Lung (tissue), 12 donors: Measurements from ENCODE around the gene DLST. TPM values are rescaled to one million over a fixed set of nuclear protein-coding genes. Genes with fewer than 3 reads are reported as not detected.

Experiments
- ATAC-seq: fragments of 200-7000 bp; cut with Tn5 transposase; one replicate; pipeline ENCODE4 v1.9.1; 2020; ENCODE audit warnings: moderate number of reproducible peaks; ENCODE audit not compliant: insufficient read depth, low FRiP score
- DNase-seq, 3 donors: peaks; one replicate each; pipeline ENCODE4 v3.0.0-alpha.2; 2013 to 2017
- H3K27ac ChIP-seq, 2 donors: one replicate each; pipeline ENCODE4 v1.5.1; 2013; ENCODE audit warnings: mild to moderate bottlenecking in 2 of 2, moderate library complexity in 2 of 2, control low read depth in 1 of 2, inconsistent platforms in 1 of 2, low read depth in 1 of 2, low read length in 1 of 2
- H3K27me3 ChIP-seq, 3 donors: one replicate each; pipeline ENCODE4 v1.5.1; 2013; ENCODE audit warnings: low read length in 2 of 3; ENCODE audit not compliant: control insufficient read depth in 3 of 3, insufficient read depth in 3 of 3
- H3K36me3 ChIP-seq, 4 donors: one replicate each; pipeline ENCODE4 v1.5.1; 2013; ENCODE audit warnings: low read length in 4 of 4, mild to moderate bottlenecking in 1 of 4, moderate library complexity in 1 of 4; ENCODE audit not compliant: control insufficient read depth in 4 of 4, insufficient read depth in 4 of 4
- H3K4me1 ChIP-seq, 5 donors: one replicate each; pipeline ENCODE4 v1.5.1; 2013; ENCODE audit warnings: low read length in 5 of 5, mild to moderate bottlenecking in 2 of 5, moderate library complexity in 1 of 5; ENCODE audit not compliant: control insufficient read depth in 5 of 5, insufficient read depth in 5 of 5
- H3K4me3 ChIP-seq: one replicate; pipeline ENCODE4 v1.5.1; 2013; ENCODE audit warnings: mild to moderate bottlenecking, control low read depth, moderate library complexity
- H3K9ac ChIP-seq, 2 donors: one replicate each; pipeline ENCODE4 v1.5.1; 2013; ENCODE audit warnings: low read length in 2 of 2, control low read depth in 1 of 2; ENCODE audit not compliant: insufficient read depth in 1 of 2
- H3K9me3 ChIP-seq, 4 donors: one replicate each; pipeline ENCODE4 v1.5.1; 2013; ENCODE audit warnings: low read length in 3 of 4, mild to moderate bottlenecking in 1 of 4, moderate library complexity in 1 of 4; ENCODE audit not compliant: control insufficient read depth in 4 of 4, insufficient read depth in 3 of 4
- WGBS, 2 donors: extraction: QIAGEN DNeasy Blood & Tissue Kit; methylation state at CpG; one replicate each; pipeline ENCODE4 v1.1.7; 2013; 5-methylcytosine and 5-hydroxymethylcytosine counted together
- polyA plus RNA-seq, 2 donors: library from polyadenylated mRNA; stranded (reverse); fragments of 200-250 nt; gene quantifications; one replicate each; pipeline ENCODE4 v1.2.1, GENCODE V29; 2013
- total RNA-seq, 2 donors: library from RNA; depleted of rRNA in 1 of 2; stranded (reverse); fragments of >200 nt in 1 of 2; gene quantifications; one replicate each; pipeline ENCODE4 v1.2.1, GENCODE V29; 2014 to 2021
- TF ChIP-seq, protein P1 (sequence below): IDR thresholded peaks from 2 replicates; pipeline ENCODE4 v1.5.1; 2012; ENCODE audit warnings: mild to moderate bottlenecking; ENCODE audit errors: control extremely low read depth, extremely low read depth
- donor health status: control.
- donor health status: control.
- donor health status: Bipolar disorder and iron deficiency.
- donor health status: healthy.
- donor health status: DM: yes; HTN: yes; CAD: no.

Gene DLST
- total and polyA plus RNA-seq, 4 donors, result 37.3 to 79.1 (median 69.5) TPM

DNA sequence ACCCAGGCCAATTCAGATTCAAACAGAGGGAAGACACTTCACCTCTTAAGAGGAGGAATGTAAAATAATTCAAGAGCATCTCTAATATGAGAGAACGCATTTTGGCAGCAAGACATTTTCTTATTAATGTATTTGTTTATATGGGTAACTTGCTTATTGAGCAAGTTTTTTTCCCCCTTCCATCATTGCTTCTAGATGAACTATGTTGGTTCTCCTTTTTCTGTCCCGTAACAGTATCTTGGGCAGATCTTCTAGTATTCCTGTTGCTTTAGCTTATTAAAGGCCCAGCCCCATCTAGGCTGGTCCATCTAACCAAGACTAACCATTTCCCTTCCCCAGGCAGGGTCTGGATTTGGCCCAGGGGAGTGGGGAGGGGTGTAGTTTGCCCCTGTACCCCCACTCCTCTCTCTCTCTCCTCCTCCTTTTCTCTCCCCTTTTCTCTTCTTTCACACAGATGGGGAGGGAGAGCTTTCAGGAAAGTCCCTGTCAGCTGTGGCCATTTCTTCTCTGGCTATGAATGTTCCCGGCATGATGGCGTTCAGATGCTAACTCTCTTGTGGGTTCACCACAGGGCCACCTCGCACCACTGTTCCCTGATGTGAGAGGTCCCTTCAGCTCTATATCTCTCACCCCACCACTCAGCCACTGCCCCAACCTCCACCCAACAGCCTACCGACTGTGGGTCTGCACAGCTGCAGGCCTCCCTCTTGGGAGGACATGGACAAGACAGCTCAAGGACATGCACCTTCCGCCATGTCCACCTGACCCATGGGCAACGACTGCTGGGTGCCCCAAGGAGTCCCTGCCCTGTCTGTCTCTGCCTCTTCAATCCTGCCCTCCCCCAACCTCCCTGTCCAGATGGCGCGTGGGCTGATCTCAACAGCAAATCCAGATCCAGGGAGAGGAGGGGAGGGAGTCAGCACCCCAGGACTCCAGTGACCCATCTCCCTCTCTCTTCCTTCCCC is 57.1 kb downstream of the DLST start:
- no peak for DNase-seq

DNA sequence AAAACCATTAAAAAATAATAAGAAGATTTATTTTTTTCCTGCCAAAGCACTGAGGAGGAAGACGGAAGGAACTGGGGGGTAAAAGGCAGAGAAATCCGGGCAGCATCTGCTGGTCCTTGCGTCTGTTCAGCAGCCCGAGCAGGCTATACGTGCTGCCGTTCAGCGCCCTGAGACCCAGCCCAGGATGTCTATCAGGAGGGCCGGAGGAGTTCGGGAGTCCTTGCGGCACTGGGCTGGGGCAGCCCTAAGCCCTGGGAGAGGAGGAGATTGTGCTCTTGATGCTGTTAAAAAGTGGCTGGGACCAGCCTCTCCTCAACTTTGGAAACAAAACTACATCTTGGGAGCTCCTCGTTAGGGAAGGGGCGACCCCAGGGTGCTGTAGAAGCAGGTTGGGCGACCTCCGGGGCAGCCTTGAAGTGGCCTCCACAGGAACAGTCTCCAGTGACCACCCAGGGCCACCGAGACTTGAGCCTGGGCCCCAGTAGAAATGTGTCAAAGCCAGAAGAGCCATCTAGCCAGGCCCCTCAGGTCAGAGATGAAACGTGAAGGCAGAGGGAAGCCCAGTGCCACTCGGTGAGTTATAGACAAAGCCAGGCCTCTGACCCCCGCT is 59.3 kb downstream of the DLST start:
- Histone ChIP-seq H3K4me3 (no peak overlapping the region), H3K4me1 (peaks cover 5 to 31% (median 15%) of the 10 kb centered on the region in 5 donors), H3K27ac (peak overlapping the region; percentile 73 to 89), H3K27me3 (no peaks in the 10 kb centered on the region), H3K36me3 (peaks cover 0 to 6% (median 0%) of the 10 kb centered on the region in 4 donors), H3K9me3 (no peaks in the 10 kb centered on the region), H3K9ac (no peak overlapping the region)
- TF ChIP-seq, protein P1, sequence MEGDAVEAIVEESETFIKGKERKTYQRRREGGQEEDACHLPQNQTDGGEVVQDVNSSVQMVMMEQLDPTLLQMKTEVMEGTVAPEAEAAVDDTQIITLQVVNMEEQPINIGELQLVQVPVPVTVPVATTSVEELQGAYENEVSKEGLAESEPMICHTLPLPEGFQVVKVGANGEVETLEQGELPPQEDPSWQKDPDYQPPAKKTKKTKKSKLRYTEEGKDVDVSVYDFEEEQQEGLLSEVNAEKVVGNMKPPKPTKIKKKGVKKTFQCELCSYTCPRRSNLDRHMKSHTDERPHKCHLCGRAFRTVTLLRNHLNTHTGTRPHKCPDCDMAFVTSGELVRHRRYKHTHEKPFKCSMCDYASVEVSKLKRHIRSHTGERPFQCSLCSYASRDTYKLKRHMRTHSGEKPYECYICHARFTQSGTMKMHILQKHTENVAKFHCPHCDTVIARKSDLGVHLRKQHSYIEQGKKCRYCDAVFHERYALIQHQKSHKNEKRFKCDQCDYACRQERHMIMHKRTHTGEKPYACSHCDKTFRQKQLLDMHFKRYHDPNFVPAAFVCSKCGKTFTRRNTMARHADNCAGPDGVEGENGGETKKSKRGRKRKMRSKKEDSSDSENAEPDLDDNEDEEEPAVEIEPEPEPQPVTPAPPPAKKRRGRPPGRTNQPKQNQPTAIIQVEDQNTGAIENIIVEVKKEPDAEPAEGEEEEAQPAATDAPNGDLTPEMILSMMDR, result no peak
- 84 to 85% methylated on average over 18 of the region's 18 CpGs for WGBS, 2 donors
- ATAC-seq (no peak), DNase-seq (no peak)

More for the DNA sequence above, 57.1 kb downstream of the DLST start:
- Histone ChIP-seq H3K9me3 (no peaks in the 10 kb centered on the region), H3K27ac (peak overlapping the region in 1 of 2 donors; percentile 86), H3K36me3 (peaks cover 0 to 3% (median 0%) of the 10 kb centered on the region in 4 donors), H3K27me3 (no peaks in the 10 kb centered on the region), H3K4me1 (peaks cover 11 to 52% (median 32%) of the 10 kb centered on the region in 5 donors), H3K9ac (no peak overlapping the region), H3K4me3 (no peak overlapping the region)
- TF ChIP-seq, protein P1, result no peak
- ATAC-seq, result no peak
- WGBS, 2 donors, result 89 to 92% methylated on average over 10 of the region's 10 CpGs

DNA sequence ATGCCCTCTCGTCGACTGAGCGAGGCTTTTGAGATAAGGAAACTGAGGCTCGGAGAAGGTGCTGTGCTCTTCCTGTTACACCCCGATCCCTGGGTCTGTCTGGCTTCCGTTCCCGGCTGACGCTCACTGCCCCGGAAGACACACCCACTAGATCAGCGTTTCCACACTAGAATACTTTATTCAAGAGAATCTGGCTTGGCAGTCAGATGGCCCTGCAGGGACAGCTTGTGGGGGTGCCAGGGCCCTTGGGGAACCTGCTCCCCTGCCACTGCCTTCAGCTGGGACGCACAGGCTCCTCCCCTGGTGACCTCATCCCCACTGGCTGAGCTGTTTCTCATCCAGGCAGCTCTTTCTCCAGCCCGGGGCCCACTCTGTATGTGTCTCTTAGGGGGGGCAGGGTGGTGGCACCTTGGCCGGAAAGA is 60.0 kb downstream of the DLST start:
- 6 to 8% methylated on average over 13 of the region's 13 CpGs for WGBS, 2 donors
- Histone ChIP-seq H3K27me3 (no peaks in the 10 kb centered on the region), H3K36me3 (peaks cover 0 to 6% (median 0%) of the 10 kb centered on the region in 4 donors), H3K9me3 (no peaks in the 10 kb centered on the region), H3K9ac (no peak overlapping the region), H3K4me3 (no peak overlapping the region), H3K27ac (peak overlapping the region; percentile 73 to 89), H3K4me1 (peaks cover 5 to 34% (median 17%) of the 10 kb centered on the region in 5 donors)
- ATAC-seq (no peak), DNase-seq (peak in 2 of 3 donors; percentile 60 to 67)
- TF ChIP-seq, protein P1, result no peak
